GM12874 (cell line): Measurements from ENCODE around the gene SYT8.

ENCODE experiments used
- CTCF ChIP-seq: IDR thresholded peaks from 2 replicates; pipeline ENCODE4 v1.5.1; 2011; ENCODE audit warnings: low read depth, mild to moderate bottlenecking, control low read depth, low read length, moderate library complexity; ENCODE audit not compliant: insufficient read depth

Gene SYT8, protein sequence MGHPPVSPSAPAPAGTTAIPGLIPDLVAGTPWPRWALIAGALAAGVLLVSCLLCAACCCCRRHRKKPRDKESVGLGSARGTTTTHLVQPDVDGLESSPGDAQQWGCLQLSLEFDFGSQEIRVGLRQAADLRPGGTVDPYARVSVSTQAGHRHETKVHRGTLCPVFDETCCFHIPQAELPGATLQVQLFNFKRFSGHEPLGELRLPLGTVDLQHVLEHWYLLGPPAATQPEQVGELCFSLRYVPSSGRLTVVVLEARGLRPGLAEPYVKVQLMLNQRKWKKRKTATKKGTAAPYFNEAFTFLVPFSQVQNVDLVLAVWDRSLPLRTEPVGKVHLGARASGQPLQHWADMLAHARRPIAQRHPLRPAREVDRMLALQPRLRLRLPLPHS

DNA sequence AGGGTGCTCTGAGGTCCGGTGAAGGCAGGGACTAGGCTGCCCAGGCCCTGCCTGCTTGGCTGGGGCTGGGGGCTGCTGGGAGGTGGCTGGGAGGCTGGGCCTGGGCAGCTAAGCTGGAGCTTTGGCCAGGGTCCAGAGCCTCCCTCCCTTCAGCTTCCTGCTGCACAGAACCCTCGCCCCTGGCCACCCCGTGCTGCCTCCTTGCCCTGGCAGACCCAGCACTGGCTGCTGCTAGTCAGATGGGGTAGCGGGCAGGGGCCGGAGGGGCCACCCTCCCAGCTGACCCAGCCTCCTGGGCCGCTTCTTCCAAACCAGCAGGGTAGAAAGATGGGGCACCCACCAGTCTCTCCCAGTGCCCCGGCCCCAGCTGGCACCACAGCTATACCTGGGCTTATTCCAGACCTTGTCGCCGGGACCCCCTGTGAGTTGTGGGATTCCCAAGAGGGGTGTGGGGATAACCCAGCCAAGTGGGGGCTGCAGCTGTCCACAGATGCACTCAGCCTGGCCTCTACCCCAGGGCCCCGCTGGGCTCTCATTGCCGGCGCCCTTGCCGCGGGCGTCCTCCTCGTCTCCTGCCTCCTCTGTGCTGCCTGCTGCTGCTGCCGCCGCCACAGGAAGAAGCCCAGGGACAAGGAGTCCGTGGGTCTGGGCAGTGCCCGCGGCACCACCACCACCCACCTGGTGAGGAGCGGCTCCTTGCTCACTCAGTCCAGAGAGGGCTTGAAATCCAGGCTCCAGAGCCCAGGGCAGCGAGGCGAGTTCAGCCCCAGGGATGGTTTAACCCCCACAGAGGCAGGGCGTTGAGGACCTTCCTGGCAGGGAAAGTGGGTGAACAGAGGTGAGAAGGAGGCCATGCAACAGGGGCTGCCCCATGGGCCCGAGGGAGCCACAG is at the start of gene SYT8:
Gene SYT8 (plus strand): TSS at position 212 of the 892 bp plus-strand sequence. CDS start 116 bp downstream, at position 328.
- TF ChIP-seq CTCF, result no peak

GRCh38 chr11:1785749-1786413 is 48.9 kb upstream of the SYT8 start:
- TF ChIP-seq CTCF, result no peak

DNA sequence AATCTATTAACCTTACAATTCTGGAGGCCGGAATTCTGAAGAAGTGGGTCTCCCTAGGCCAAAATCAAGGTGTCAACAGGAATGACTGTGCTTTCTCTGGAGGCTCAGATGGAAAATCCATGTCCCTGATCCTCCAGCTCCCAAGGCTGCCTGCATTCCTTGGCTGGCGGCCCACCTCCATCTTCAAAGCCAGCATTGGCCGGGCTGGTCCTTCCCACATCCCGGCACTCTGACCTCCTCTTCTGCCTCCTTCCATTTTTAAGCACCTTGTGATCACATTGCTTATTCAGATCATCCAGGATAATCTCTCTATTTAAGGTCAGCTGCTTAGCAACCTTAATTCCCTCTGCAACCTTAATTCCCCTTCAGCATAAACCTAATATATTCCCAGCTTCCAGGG is 48.3 kb upstream of the SYT8 start:
- TF ChIP-seq CTCF, result no peak

DNA sequence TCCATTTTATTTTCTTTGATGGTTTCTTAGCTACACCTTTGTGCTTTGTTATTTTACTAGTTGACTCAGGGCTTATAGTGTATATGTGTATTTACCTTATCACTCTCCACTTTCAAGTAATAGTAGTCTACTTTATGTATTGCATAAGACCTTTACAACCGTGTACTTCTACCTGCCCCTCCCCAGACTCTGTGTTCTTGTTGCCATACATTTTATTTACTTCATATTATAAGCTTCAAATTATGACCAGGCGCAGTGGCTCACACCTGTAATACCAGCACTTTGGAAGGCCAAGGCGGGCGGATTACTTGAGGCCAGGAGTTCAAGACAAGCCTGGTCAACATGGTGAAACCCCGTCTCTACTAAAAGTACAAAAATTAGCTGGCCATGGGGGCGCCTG is 42.9 kb upstream of the SYT8 start:
- no peak for TF ChIP-seq CTCF

GRCh38 chr11:1792461-1792860 is 42.3 kb upstream of the SYT8 start:
- no peak for TF ChIP-seq CTCF

DNA sequence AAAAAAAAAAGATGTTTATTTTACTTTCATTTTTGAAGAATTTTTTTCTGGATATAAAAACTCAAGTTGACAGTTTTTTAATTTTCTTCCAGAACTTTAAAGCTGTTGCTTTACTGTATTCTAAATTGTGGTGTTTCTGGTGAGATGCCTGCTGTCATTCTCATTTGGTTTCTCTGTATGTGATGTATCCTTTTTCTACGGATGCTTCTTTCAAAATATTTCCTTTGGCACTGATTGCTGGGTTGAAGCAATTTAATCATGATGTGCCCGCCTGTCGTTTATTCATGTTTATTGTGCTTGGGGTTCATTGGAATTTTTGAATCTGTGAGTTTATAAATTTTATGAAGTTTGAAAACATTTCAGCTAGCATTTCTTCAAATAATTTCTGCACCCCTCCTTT is 41.7 kb upstream of the SYT8 start:
- TF ChIP-seq CTCF, result no peak
